Activated CD4-positive, alpha-beta T cell treated with anti-CD3 and anti-CD28 coated beads, Interleukin-2, amount 10 ng/mL, durations not matched to agents 24 days and 14 days (primary cell): ENCODE measurements around the gene APBB3. TPM values are rescaled to one million over a fixed set of nuclear protein-coding genes. Genes with fewer than 3 reads are reported as not detected.

ENCODE experiments used
- DNase-seq: peaks from one replicate; pipeline ENCODE4 v3.0.0; 2022
- H3K27ac Mint-ChIP-seq: one replicate; pipeline ENCODE4 v1.8.0; 2022; ENCODE audit warnings: mild to moderate bottlenecking, mixed read lengths
- H3K27me3 Mint-ChIP-seq: one replicate; pipeline ENCODE4 v1.8.0; 2022; ENCODE audit warnings: mixed read lengths
- H3K36me3 Mint-ChIP-seq: one replicate; pipeline ENCODE4 v1.8.0; 2022; ENCODE audit warnings: low read depth, mild to moderate bottlenecking, mixed read lengths
- H3K4me1 Mint-ChIP-seq: one replicate; pipeline ENCODE4 v1.8.0; 2021; ENCODE audit warnings: mixed read lengths
- H3K4me3 Mint-ChIP-seq: one replicate; pipeline ENCODE4 v1.8.0; 2022; ENCODE audit warnings: mild to moderate bottlenecking, moderate library complexity, mixed read lengths
- H3K9me3 Mint-ChIP-seq: one replicate; pipeline ENCODE4 v1.8.0; 2021; ENCODE audit warnings: mixed read lengths
- intact Hi-C: fragments of 100-400 bp; cut with micrococcal nuclease; formaldehyde crosslinking; loops from one replicate; pipeline ENCODE4 v1.15.1; 2023
- total RNA-seq: library from RNA; stranded (reverse); gene quantifications from 2 replicates; pipeline ENCODE4 v1.2.3, GENCODE V29; 2022

The APBB3 gene
- total RNA-seq, 1 donor from 2014 or later = 17.8 TPM

DNA sequence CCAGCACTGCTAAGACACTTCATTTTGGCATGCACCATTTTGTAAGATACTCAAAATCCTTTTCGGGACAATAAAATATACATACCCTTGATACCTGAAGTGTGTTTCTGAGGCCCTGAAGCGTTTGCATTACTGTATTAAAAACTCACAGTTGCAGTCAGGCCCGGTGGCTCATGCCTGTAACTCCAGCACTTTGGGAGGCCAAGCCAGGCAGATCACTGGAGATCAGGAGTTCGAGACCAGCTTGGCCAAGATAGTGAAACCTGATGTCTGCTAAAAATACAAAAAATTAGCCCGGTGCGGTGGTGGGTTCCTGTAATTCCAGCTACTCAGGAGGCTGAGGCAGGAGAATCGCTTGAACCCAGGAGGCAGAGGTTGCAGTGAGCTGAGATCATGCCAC lies 19.4 kb downstream of the APBB3 start:
- H3K9me3 Mint-ChIP-seq = no peaks in the 10 kb centered on the region
- intact Hi-C loops = no loop called here
- peaks cover 56% of the 10 kb centered on the region for H3K36me3 Mint-ChIP-seq
- peak; percentile 52 for DNase-seq
- H3K4me1 Mint-ChIP-seq = peaks cover 16% of the 10 kb centered on the region
- no peak overlapping the region for H3K27ac Mint-ChIP-seq
- H3K27me3 Mint-ChIP-seq = no peaks in the 10 kb centered on the region
- H3K4me3 Mint-ChIP-seq = no peak overlapping the region

DNA sequence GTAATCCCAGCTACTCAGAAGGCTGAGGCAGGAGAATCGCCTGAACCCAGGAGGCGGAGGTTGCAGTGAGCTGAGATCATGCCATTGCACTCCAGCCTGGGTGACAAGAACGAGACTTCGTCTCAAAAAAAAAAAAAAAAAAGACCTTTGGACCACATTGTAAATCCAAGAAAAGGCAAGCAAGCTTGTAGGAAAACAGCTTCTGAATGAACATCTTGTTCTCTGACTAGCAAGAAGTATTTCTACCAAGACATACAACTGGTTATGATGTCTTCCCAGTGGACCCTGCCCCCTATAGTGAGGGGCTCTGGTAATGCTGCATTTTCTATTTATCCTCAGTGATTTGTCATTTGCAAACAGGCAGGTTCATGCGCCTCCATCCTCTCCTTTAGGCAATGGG lies 21.4 kb downstream of the APBB3 start:
- DNase-seq = peak; percentile 44
- H3K36me3 Mint-ChIP-seq = peaks cover 59% of the 10 kb centered on the region
- intact Hi-C loops = no loop called here
- no peak overlapping the region for H3K27ac Mint-ChIP-seq
- no peak overlapping the region for H3K4me3 Mint-ChIP-seq
- peaks cover 7% of the 10 kb centered on the region for H3K4me1 Mint-ChIP-seq
- H3K27me3 Mint-ChIP-seq = no peaks in the 10 kb centered on the region
- H3K9me3 Mint-ChIP-seq = no peaks in the 10 kb centered on the region

DNA sequence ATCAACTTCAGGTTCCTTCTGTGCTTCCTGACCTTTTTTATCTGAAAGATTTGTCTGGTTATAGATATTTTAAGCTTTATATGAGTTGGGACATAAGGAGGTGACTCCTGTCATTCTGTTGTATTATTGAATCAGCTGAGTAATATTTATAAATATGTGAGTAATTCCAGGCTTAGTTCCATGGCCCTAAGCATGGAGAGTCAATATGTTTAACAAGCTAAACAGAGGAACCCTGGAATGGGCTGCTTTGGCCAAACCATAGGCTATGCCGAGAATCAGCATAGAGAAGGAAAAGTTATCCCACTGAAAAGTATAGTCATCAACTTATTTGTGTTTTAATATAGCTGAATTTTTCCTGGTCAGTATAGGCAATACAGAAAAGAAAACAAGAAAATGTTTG lies 24.2 kb downstream of the APBB3 start:
- intact Hi-C loops = no loop called here
- Mint-ChIP-seq H3K27ac (no peak overlapping the region), H3K36me3 (peaks cover 69% of the 10 kb centered on the region), H3K4me3 (no peak overlapping the region), H3K9me3 (no peaks in the 10 kb centered on the region), H3K27me3 (no peaks in the 10 kb centered on the region), H3K4me1 (peaks cover under 1% of the 10 kb centered on the region)
- DNase-seq = no peak

GRCh38 chr5:140524003-140524402 lies 40.4 kb downstream of the APBB3 start:
- H3K9me3 Mint-ChIP-seq = no peaks in the 10 kb centered on the region
- no peaks in the 10 kb centered on the region for H3K27me3 Mint-ChIP-seq
- peaks cover 37% of the 10 kb centered on the region for H3K36me3 Mint-ChIP-seq
- no peak overlapping the region for H3K4me3 Mint-ChIP-seq
- no peak overlapping the region for H3K27ac Mint-ChIP-seq
- H3K4me1 Mint-ChIP-seq = no peaks in the 10 kb centered on the region
- intact Hi-C loops = no loop called here
- no peak for DNase-seq

GRCh38 chr5:140513124-140513523 lies 51.3 kb downstream of the APBB3 start:
- no peak for DNase-seq
- no peaks in the 10 kb centered on the region for H3K4me1 Mint-ChIP-seq
- no peaks in the 10 kb centered on the region for H3K9me3 Mint-ChIP-seq
- peaks cover 61% of the 10 kb centered on the region for H3K36me3 Mint-ChIP-seq
- intact Hi-C loops = no loop called here
- H3K4me3 Mint-ChIP-seq = no peak overlapping the region
- H3K27me3 Mint-ChIP-seq = no peaks in the 10 kb centered on the region
- H3K27ac Mint-ChIP-seq = no peak overlapping the region

- no peaks in the 10 kb centered on the region for H3K9me3 Mint-ChIP-seq
- H3K36me3 Mint-ChIP-seq = peaks cover 63% of the 10 kb centered on the region
- H3K27me3 Mint-ChIP-seq = no peaks in the 10 kb centered on the region
- no peak overlapping the region for H3K27ac Mint-ChIP-seq
- intact Hi-C loops = no loop called here
- no peaks in the 10 kb centered on the region for H3K4me1 Mint-ChIP-seq
- H3K4me3 Mint-ChIP-seq = no peak overlapping the region
- no peak for DNase-seq
Observed at GRCh38 chr5:140509898-140510297, 54.5 kb downstream of the APBB3 start.

Other genes starting within 250 kb of the APBB3 start
- 21.9 and 22.5 TPM in 2 replicates for gene HBEGF, start 218.0 kb downstream of the APBB3 start, total RNA-seq
- gene SLC4A9, start 204.4 kb downstream of the APBB3 start, total RNA-seq = not detected in 2 replicates
- 118 and 121 TPM in 2 replicates for gene ANKHD1, start 162.8 kb downstream of the APBB3 start, total RNA-seq
- gene EIF4EBP3, start 16.9 kb downstream of the APBB3 start, total RNA-seq = 13.8 and 13.9 TPM in 2 replicates
- 53.8 and 54.9 TPM in 2 replicates for gene SRA1, start 7.1 kb downstream of the APBB3 start, total RNA-seq
- gene SLC35A4, start 230 bp upstream of the APBB3 start, total RNA-seq = 105 and 106 TPM in 2 replicates
- 0.31 and 0.35 TPM in 2 replicates for gene CD14, start 68.6 kb upstream of the APBB3 start, total RNA-seq
- 38.1 and 41.9 TPM in 2 replicates for gene TMCO6, start 74.9 kb upstream of the APBB3 start, total RNA-seq
- gene NDUFA2, start 83.0 kb upstream of the APBB3 start, total RNA-seq = 63.2 and 63.6 TPM in 2 replicates
- 112 and 113 TPM in 2 replicates for gene IK, start 83.2 kb upstream of the APBB3 start, total RNA-seq
- gene WDR55, start 100.3 kb upstream of the APBB3 start, total RNA-seq = 41.6 and 42.9 TPM in 2 replicates
- gene DND1, start 109.0 kb upstream of the APBB3 start, total RNA-seq = 2.8 and 3.8 TPM in 2 replicates
- gene HARS1, start 126.8 kb upstream of the APBB3 start, total RNA-seq = 109 and 115 TPM in 2 replicates
- 28.0 and 29.6 TPM in 2 replicates for gene HARS2, start 126.9 kb upstream of the APBB3 start, total RNA-seq
- 67.1 and 67.2 TPM in 2 replicates for gene ZMAT2, start 135.8 kb upstream of the APBB3 start, total RNA-seq
- not detected in 2 replicates for gene PCDHA1, start 221.5 kb upstream of the APBB3 start, total RNA-seq
- gene PCDHA2, start 230.3 kb upstream of the APBB3 start, total RNA-seq = not detected in 2 replicates
- gene PCDHA3, start 236.5 kb upstream of the APBB3 start, total RNA-seq = not detected in 2 replicates
- gene PCDHA4, start 242.5 kb upstream of the APBB3 start, total RNA-seq = not detected in 2 replicates